GM12878 (cell line): Measurements from ENCODE around the gene TTLL10. TPM values are rescaled to one million over a fixed set of nuclear protein-coding genes. Genes with fewer than 3 reads are reported as not detected.

Experiments used
- ATAC-seq: fragments of 200-7000 bp; cut with Tn5 transposase; 3 replicates; pipeline ENCODE4 v1.9.1; 2020; ENCODE audit warnings: mild to moderate bottlenecking, moderate library complexity
- BruUV-seq: library from RNA; stranded (reverse); fragments of 400-500 nt; replicated peaks from 2 replicates; lab custom pipeline; 2021; lab: Mats Ljungman, UMichigan
- CTCF ChIA-PET: fragments of 300-600 bp; sonication (Branson Sonifier 250); formaldehyde crosslinking; extraction: SDS; loops from one replicate; lab custom pipeline; 2021; ENCODE audit warnings: inconsistent platforms; lab: Yijun Ruan, JAX
- POLR2A ChIA-PET: fragments of 350-600 bp; formaldehyde crosslinking; extraction: SDS; loops from one replicate; lab custom pipeline; 2021; ENCODE audit warnings: inconsistent platforms; lab: Charles Lee
- RAD21 ChIA-PET: fragments of 300-600 bp; sonication (Branson Sonifier 250); formaldehyde crosslinking; loops from one replicate; lab custom pipeline; 2023; ENCODE audit warnings: antibody characterized with exemption; ENCODE audit not compliant: unreplicated experiment; lab: Charles Lee
- SMC1A ChIA-PET: fragments of 300-600 bp; sonication (Branson Sonifier 250); formaldehyde crosslinking; loops from one replicate; lab custom pipeline; 2023; ENCODE audit not compliant: unreplicated experiment, uncharacterized antibody; lab: Charles Lee
- DNase-seq: peaks from one replicate; pipeline ENCODE4 v3.0.0-alpha.2; 2011; ENCODE audit warnings: low read depth, low spot score
- FAIRE-seq: peaks from 3 replicates; lab custom pipeline; 2011; peaks lifted over from hg19 to GRCh38; lab: Jason Lieb, UNC
- H2AFZ ChIP-seq: 2 replicates; pipeline ENCODE4 v1.6.0; 2011; ENCODE audit warnings: low read depth, low read length, control low read depth; ENCODE audit not compliant: control insufficient read depth
- H3K27ac ChIP-seq: 2 replicates; pipeline ENCODE4 v1.5.1; 2011; ENCODE audit warnings: control low read depth; ENCODE audit not compliant: control insufficient read depth, insufficient read depth
- H3K27me3 ChIP-seq, 2 experiments: replicated peaks in 1 of 2; 2 replicates each; pipeline versions ENCODE4 v1.6.0 to v1.6.1; 2011; ENCODE audit warnings: low read length in 1 of 2; ENCODE audit not compliant: control insufficient read depth in 2 of 2, insufficient read depth in 2 of 2
- H3K36me3 ChIP-seq, 2 experiments: 2 replicates each; pipeline ENCODE4 v1.5.1; 2011; ENCODE audit warnings: low read length in 1 of 2; ENCODE audit not compliant: control insufficient read depth in 2 of 2, insufficient read depth in 2 of 2
- H3K4me1 ChIP-seq: 2 replicates; pipeline ENCODE4 v1.6.1; 2011; ENCODE audit warnings: mild to moderate bottlenecking, low read length, moderate library complexity, mixed read lengths; ENCODE audit not compliant: control insufficient read depth, insufficient read depth
- H3K4me2 ChIP-seq: 2 replicates; pipeline ENCODE4 v1.6.0; 2011; ENCODE audit warnings: control low read depth; ENCODE audit not compliant: control insufficient read depth, insufficient read depth
- H3K4me3 ChIP-seq: fragments of 200-600 bp; sonication (generic); 2 replicates; pipeline ENCODE4 v1.5.1; 2016
- H3K79me2 ChIP-seq: 2 replicates; pipeline ENCODE4 v1.6.0; 2011; ENCODE audit warnings: low read length; ENCODE audit not compliant: control insufficient read depth, insufficient read depth
- H3K9ac ChIP-seq: 2 replicates; pipeline ENCODE4 v1.8.0; 2011; ENCODE audit warnings: low read length, control low read depth, mixed read lengths; ENCODE audit not compliant: control insufficient read depth, insufficient read depth
- H3K9me3 ChIP-seq: replicated peaks from 3 replicates; pipeline ENCODE4 v1.5.1; 2011; ENCODE audit warnings: mild to moderate bottlenecking, low read length; ENCODE audit not compliant: control insufficient read depth, insufficient read depth
- H4K20me1 ChIP-seq: 2 replicates; pipeline ENCODE4 v1.6.0; 2011; ENCODE audit not compliant: control insufficient read depth, insufficient read depth
- CHD4 ChIP-seq: fragments of 200-600 bp; sonication (generic); IDR thresholded peaks from 2 replicates; pipeline ENCODE4 v1.6.1; 2016; ENCODE audit warnings: mild to moderate bottlenecking
- EZH2 ChIP-seq: IDR thresholded peaks from 2 replicates; pipeline ENCODE4 v1.6.1; 2012; ENCODE audit warnings: low read depth, mild to moderate bottlenecking, control low read depth, inconsistent platforms, low read length, borderline replicate concordance; ENCODE audit not compliant: control insufficient read depth
- GABPA ChIP-seq: IDR thresholded peaks from 2 replicates; pipeline ENCODE4 v1.6.1; 2014; ENCODE audit warnings: antibody characterized with exemption, low read depth, mild to moderate bottlenecking, inconsistent platforms
- KAT2A ChIP-seq: conservative IDR thresholded peaks from 2 replicates; pipeline ENCODE4 v1.6.1; 2011; ENCODE audit warnings: low read depth, low read length; ENCODE audit not compliant: control insufficient read depth
- MEF2A ChIP-seq: IDR thresholded peaks from 2 replicates; pipeline ENCODE4 v1.6.1; 2011; ENCODE audit warnings: low read depth, mild to moderate bottlenecking, low read length, moderate library complexity; ENCODE audit not compliant: insufficient read depth
- NR2C2 ChIP-seq: IDR thresholded peaks from 2 replicates; pipeline ENCODE4 v1.6.1; 2011; ENCODE audit warnings: borderline replicate concordance, low read depth; ENCODE audit not compliant: control insufficient read depth, insufficient read length
- PAX8 ChIP-seq: fragments of 450-650 bp; IDR thresholded peaks from 2 replicates; pipeline ENCODE4 v1.6.1; 2017; ENCODE audit warnings: mild to moderate bottlenecking, moderate library complexity
- POLR2AphosphoS2 ChIP-seq: IDR thresholded peaks from 2 replicates; pipeline ENCODE4 v1.6.1; 2011; ENCODE audit warnings: low read depth, mild to moderate bottlenecking, low read length, improper control_type of control experiment, moderate library complexity
- RFX5 ChIP-seq: IDR thresholded peaks from 2 replicates; pipeline ENCODE4 v1.6.1; 2011; ENCODE audit warnings: low read depth, low read length, improper control_type of control experiment
- SRF ChIP-seq, 2 experiments: IDR thresholded peaks; 2 replicates each; pipeline ENCODE4 v1.6.1; 2011; ENCODE audit warnings: low read depth in 2 of 2, low read length in 2 of 2, mild to moderate bottlenecking in 1 of 2, moderate library complexity in 1 of 2
- TCF12 ChIP-seq: IDR thresholded peaks from 2 replicates; pipeline ENCODE4 v1.6.1; 2011; ENCODE audit warnings: low read depth, mild to moderate bottlenecking, low read length
- YBX1 ChIP-seq: fragments of 450-650 bp; IDR thresholded peaks from 2 replicates; pipeline ENCODE4 v1.6.1; 2016; ENCODE audit warnings: antibody characterized with exemption
- WGBS: methylation state at CpG from one replicate; pipeline ENCODE4 v1.1.6; 2016; ENCODE audit warnings: low lambda C conversion rate; ENCODE audit not compliant: insufficient replicate concordance, insufficient coverage; ENCODE audit errors: missing lambda C conversion rate; 5-methylcytosine and 5-hydroxymethylcytosine counted together
- in situ Hi-C: fragments of 300-500 bp; cut with MboI; formaldehyde crosslinking; loops from 9 replicates; pipeline ENCODE4 v1.14.3; 2018; ENCODE audit warnings: mixed read lengths
- intact Hi-C: fragments of 100-400 bp; cut with micrococcal nuclease; formaldehyde crosslinking; loops from one replicate; pipeline ENCODE4 v1.14.2; 2022; ENCODE audit not compliant: unreplicated experiment
- polyA plus RNA-seq, 11 experiments: library from polyadenylated mRNA; depleted of rRNA in 4 of 11; unstranded in 6 of 11; stranded (reverse) in 5 of 11; fragments of >200 nt; fragmentation: Nextera tagmentation in 4 of 11; fragmentation: Illumina TruSeq in 1 of 11; extraction: Ambion mirVana in 4 of 11; extraction: Trizol in 1 of 11; gene quantifications; 1 replicate in 1 of 11; 2 replicates in 10 of 11; pipeline versions ENCODE4 v1.2.1 to v1.2.3, GENCODE V29; 2011 to 2016; ENCODE audit warnings: inconsistent platforms in 2 of 11, missing spikeins in 2 of 11, low read depth in 1 of 11
- total RNA-seq, 4 experiments: library from RNA; depleted of rRNA in 3 of 4; stranded (reverse); fragments of >200 nt in 3 of 4; fragmentation: Illumina TruSeq in 1 of 4; extraction: Trizol in 1 of 4; gene quantifications; 2 replicates each; pipeline versions ENCODE4 v1.2.1 to v1.2.3, GENCODE V29; 2013 to 2021
- TF ChIP-seq, protein P1 (sequence below): fragments of 450-650 bp; IDR thresholded peaks from 2 replicates; pipeline ENCODE4 v1.6.1; 2016; ENCODE audit warnings: mild to moderate bottlenecking
- TF ChIP-seq, protein P2 (sequence below): fragments of 450-650 bp; IDR thresholded peaks from 2 replicates; pipeline ENCODE4 v1.6.1; 2016; ENCODE audit warnings: mild to moderate bottlenecking
- TF ChIP-seq, protein P3 (sequence below): fragments of 450-650 bp; IDR thresholded peaks from 2 replicates; pipeline ENCODE4 v1.6.1; 2018; ENCODE audit warnings: borderline replicate concordance, mild to moderate bottlenecking; ENCODE audit not compliant: partially characterized antibody

The TTLL10 gene
- total and polyA plus RNA-seq, 10 of the 15 experiments (the other 5 are each of a cell fraction or from before 2014, with no cell fraction given), result not detected

DNA sequence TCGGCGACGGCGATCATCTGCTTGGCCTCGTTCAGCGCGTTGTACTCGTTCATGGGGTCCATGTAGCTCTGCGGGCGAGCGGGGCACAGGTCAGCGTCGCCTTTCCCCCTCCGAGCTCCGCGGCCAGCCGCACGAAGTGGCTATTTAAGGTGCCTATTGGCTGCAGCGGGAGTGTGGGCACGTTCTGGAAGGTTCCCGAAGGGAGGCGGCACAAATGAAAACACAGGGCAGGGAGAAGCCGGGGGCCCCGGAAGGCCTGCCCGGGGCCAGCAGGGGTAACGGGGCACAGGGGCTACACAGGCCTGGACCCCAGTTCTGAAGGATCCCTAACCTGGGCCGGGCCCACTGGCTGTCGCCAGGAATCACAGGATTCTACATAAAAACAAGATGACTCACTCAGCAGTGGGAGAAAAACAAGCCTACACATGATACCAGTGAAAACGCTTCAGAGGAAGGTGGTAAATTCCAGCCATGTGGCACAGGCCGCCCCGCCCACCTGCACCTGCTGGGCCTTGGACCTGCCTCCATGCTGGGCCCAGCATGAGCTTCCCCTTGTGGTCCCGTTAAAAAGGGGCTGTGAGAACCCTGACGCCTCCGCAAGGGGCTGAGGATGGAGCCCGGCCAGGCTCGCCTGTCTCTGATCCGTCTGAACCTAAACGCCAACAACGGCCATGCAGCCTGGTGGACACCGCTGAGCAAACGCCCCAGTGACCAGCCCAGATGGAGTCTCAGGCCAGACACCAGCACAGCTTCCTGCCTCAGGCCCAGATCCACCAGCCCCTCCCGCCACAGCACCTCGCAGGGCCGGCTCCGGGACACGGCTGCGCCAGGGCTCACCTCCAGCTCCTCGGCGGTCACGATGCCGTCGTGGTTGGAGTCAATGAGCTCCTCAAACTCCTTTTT lies 44.2 kb downstream of the TTLL10 start:
- Histone ChIP-seq H3K79me2 (no peaks in the 10 kb centered on the region), H3K4me3 (no peak overlapping the region), H4K20me1 (no peaks in the 10 kb centered on the region), H2AFZ (no peak overlapping the region), H3K4me2 (no peak overlapping the region), H3K36me3 (peaks cover 6 to 33% of the 10 kb centered on the region in 2 experiments), H3K27me3 (no peaks in the 10 kb centered on the region), H3K27ac (no peak overlapping the region), H3K4me1 (peaks cover 26% of the 10 kb centered on the region), H3K9me3 (no peaks in the 10 kb centered on the region; the same call in 2 of the 3 replicates), H3K9ac (no peak overlapping the region)
- in situ Hi-C loops, result no loop called here
- ChIA-PET CTCF (no interaction called here), RAD21 (no interaction called here), POLR2A (no interaction called here), SMC1A (no interaction called here)
- DNase-seq (no peak), FAIRE-seq (no peak), ATAC-seq (no peak)
- 92% methylated on average over 52 of the region's 52 CpGs for WGBS
- no TSS peak for BruUV-seq
- intact Hi-C loops, result no loop called here
- TF ChIP-seq NR2C2 (no peak), MEF2A (no peak), PAX8 (no peak), KAT2A (no peak), SRF (IDR thresholded peaks at IDR 0.05; ENCODE audit: low read depth in 2 of 2, low read length in 2 of 2) (peak in 1 of 2 experiments; percentile 24; a peak in 1 of 4 replicates), TCF12 (no peak), RFX5 (no peak), GABPA (no peak), YBX1 (no peak), EZH2 (no peak), POLR2AphosphoS2 (no peak), CHD4 (no peak)
- TF ChIP-seq, protein P1, sequence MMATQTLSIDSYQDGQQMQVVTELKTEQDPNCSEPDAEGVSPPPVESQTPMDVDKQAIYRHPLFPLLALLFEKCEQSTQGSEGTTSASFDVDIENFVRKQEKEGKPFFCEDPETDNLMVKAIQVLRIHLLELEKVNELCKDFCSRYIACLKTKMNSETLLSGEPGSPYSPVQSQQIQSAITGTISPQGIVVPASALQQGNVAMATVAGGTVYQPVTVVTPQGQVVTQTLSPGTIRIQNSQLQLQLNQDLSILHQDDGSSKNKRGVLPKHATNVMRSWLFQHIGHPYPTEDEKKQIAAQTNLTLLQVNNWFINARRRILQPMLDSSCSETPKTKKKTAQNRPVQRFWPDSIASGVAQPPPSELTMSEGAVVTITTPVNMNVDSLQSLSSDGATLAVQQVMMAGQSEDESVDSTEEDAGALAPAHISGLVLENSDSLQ, result no peak
- TF ChIP-seq, protein P2, sequence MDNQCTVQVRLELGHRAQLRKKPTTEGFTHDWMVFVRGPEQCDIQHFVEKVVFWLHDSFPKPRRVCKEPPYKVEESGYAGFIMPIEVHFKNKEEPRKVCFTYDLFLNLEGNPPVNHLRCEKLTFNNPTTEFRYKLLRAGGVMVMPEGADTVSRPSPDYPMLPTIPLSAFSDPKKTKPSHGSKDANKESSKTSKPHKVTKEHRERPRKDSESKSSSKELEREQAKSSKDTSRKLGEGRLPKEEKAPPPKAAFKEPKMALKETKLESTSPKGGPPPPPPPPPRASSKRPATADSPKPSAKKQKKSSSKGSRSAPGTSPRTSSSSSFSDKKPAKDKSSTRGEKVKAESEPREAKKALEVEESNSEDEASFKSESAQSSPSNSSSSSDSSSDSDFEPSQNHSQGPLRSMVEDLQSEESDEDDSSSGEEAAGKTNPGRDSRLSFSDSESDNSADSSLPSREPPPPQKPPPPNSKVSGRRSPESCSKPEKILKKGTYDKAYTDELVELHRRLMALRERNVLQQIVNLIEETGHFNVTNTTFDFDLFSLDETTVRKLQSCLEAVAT, result peak; percentile 75
- TF ChIP-seq, protein P3, sequence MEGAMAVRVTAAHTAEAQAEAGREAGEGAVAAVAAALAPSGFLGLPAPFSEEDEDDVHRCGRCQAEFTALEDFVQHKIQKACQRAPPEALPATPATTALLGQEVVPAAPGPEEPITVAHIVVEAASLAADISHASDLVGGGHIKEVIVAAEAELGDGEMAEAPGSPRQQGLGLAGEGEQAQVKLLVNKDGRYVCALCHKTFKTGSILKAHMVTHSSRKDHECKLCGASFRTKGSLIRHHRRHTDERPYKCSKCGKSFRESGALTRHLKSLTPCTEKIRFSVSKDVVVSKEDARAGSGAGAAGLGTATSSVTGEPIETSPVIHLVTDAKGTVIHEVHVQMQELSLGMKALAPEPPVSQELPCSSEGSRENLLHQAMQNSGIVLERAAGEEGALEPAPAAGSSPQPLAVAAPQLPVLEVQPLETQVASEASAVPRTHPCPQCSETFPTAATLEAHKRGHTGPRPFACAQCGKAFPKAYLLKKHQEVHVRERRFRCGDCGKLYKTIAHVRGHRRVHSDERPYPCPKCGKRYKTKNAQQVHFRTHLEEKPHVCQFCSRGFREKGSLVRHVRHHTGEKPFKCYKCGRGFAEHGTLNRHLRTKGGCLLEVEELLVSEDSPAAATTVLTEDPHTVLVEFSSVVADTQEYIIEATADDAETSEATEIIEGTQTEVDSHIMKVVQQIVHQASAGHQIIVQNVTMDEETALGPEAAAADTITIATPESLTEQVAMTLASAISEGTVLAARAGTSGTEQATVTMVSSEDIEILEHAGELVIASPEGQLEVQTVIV, result no peak
